ENCODE data around the gene ARHGEF7.

ARHGEF7 gene

GRCh38 chr13:111313911-111314425 lies 198.9 kb downstream of the ARHGEF7 start:
- no peak for TF ChIP-seq CTCF (IDR thresholded peaks at IDR 0.05)

GRCh38 chr13:111314852-111315251 lies 199.7 kb downstream of the ARHGEF7 start:
- TF ChIP-seq CTCF (IDR thresholded peaks at IDR 0.05), result no peak

GRCh38 chr13:111315347-111315995 lies 200.4 kb downstream of the ARHGEF7 start:
- no peak for TF ChIP-seq CTCF (IDR thresholded peaks at IDR 0.05)

- no peak for TF ChIP-seq CTCF (IDR thresholded peaks at IDR 0.05)
These were observed 201.1 kb downstream of the ARHGEF7 start for GRCh38 chr13:111316161-111316730.

- TF ChIP-seq CTCF (IDR thresholded peaks at IDR 0.05), result no peak
These were observed 202.0 kb downstream of the ARHGEF7 start for GRCh38 chr13:111317042-111317550.

GRCh38 chr13:111317571-111318345 lies 202.6 kb downstream of the ARHGEF7 start:
- TF ChIP-seq CTCF (IDR thresholded peaks at IDR 0.05), result no peak

GRCh38 chr13:111318386-111318785 lies 203.3 kb downstream of the ARHGEF7 start:
- TF ChIP-seq CTCF (IDR thresholded peaks at IDR 0.05), result no peak
